Measurements from ENCODE around the gene KRTAP4-5. TPM values are rescaled to one million over a fixed set of nuclear protein-coding genes. Genes with fewer than 3 reads are reported as not detected.
"Not testable (repeated sequence)": the region's sequence is repeated elsewhere in the genome, so short reads cannot be mapped to it uniquely, and the experiment has no call there.

Gene KRTAP4-5
- total RNA-seq, 2 experiments from 2014 or later: not detected

DNA sequence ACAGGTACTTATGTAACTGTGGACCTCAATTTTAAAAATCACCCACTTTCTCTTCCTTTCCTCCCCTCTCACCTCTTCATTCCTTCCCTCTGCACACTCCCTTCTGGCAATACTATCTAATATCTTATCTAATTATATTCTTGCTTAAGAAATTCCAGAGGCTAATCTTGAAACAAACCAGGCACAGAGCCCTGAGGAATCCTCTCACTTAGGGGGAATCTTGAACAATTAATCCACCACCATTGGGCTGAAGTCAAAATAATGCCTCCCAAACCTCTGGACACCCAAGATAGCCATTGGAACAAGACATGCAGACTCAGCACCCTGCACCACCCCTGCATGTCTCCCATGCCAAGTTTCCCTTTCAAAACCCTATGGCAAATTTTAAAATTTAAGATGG is 8.3 kb downstream of the KRTAP4-5 start:
- Histone ChIP-seq H3K4me1 (ENCODE audit: insufficient read depth, low read length, poor library complexity, severe bottlenecking) (no peaks in the 10 kb centered on the region), H3K36me3 (ENCODE audit: insufficient read depth, low read length) (no peaks in the 10 kb centered on the region), H3K4me3 (ENCODE audit: low read depth, low read length, poor library complexity, severe bottlenecking) (no peak overlapping the region), H3K4me2 (ENCODE audit: low read length) (no peak overlapping the region), H3K9me3 (ENCODE audit: low read length) (peaks cover 7% of the 10 kb centered on the region; the same call in 1 of the 2 replicates), H3K27ac (ENCODE audit: low read depth, low read length, poor library complexity, severe bottlenecking) (no peak overlapping the region), H3K9me2 (ENCODE audit: insufficient read depth, low read length) (no peaks in the 10 kb centered on the region), H3K79me2 (ENCODE audit: insufficient read depth, low read depth, low read length) (no peaks in the 10 kb centered on the region), H2AFZ (ENCODE audit: low read length) (no peak overlapping the region), H4K20me1 (ENCODE audit: insufficient read depth, low read length) (no peaks in the 10 kb centered on the region)
- BruUV-seq (replicated peaks): no TSS peak
- CTCF ChIA-PET (ENCODE audit: unreplicated experiment): no interaction called here
- DNase-seq (ENCODE audit: low spot score): no peak
- TF ChIP-seq CTCF (conservative IDR thresholded peaks at IDR 0.05; ENCODE audit: low read length): no peak
- no peak for TF ChIP-seq EZH2phosphoT487 (IDR thresholded peaks at IDR 0.05; ENCODE audit: borderline replicate concordance, low read depth, low read length)
- POLR2A ChIA-PET: no interaction called here
- intact Hi-C loops (cut with micrococcal nuclease; ENCODE audit: unreplicated experiment): no loop called here

DNA sequence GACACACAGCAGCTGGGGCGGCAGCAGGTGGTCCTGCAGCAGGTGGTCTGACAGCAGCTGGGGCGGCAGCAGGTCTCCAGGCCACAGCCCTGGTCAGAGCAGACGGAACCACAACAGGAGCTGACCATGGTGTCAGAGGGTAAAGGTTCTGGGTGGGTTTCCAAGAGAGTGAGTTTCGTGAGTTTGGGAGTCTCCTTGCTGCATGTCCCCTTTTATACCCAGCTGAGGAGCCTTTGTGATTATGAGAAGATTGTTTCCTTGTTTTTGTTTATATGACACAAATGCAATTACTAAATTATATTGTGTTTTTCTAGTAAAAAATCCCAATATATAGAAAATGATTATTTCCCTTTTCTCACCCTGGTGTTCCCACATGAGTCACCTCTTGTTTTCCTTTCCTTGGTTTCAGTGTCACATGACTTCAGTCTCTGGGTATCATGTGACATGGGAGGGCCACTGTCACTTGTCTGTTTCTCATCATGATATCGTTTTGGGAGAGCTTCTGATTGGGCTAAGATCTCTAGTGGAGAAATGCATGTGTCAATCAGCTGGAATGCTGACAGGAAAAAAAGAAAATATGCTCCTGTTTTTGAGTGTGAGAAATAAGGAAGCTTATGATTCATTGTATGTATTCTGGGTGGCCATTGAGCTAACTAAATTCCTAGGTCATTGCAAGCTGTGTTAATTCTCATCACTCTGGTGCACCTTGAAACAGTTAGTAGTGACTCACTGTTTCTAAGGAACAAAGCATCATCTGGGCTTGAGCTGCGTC is 9.1 kb downstream of the KRTAP4-5 start, which contains the start of gene KRTAP4-6:
Gene KRTAP4-6, minus strand, starts transcription at position 185 of the 772 bp plus-strand sequence. Its CDS starts 57 bp downstream, at position 128.
- ChIA-PET CTCF (ENCODE audit: unreplicated experiment) (no interaction called here), POLR2A (no interaction called here)
- Histone ChIP-seq H3K4me3 (ENCODE audit: low read depth, low read length, poor library complexity, severe bottlenecking) (no peak within 1 kb of the TSS), H3K9me2 (ENCODE audit: insufficient read depth, low read length) (no peaks in the 10 kb centered on the region), H3K79me2 (ENCODE audit: insufficient read depth, low read depth, low read length) (no peaks in the 10 kb centered on the region), H3K27ac (ENCODE audit: low read depth, low read length, poor library complexity, severe bottlenecking) (no peak within 1 kb of the TSS), H3K36me3 (ENCODE audit: insufficient read depth, low read length) (no peaks in the 10 kb centered on the region), H4K20me1 (ENCODE audit: insufficient read depth, low read length) (no peaks in the 10 kb centered on the region), H3K9me3 (ENCODE audit: low read length) (peaks cover 7% of the 10 kb centered on the region; the same call in 1 of the 2 replicates), H2AFZ (ENCODE audit: low read length) (no peak within 1 kb of the TSS), H3K4me2 (ENCODE audit: low read length) (no peak within 1 kb of the TSS), H3K4me1 (ENCODE audit: insufficient read depth, low read length, poor library complexity, severe bottlenecking) (no peaks in the 10 kb centered on the region)
- BruUV-seq (replicated peaks): no TSS peak
- no peak for TF ChIP-seq EZH2phosphoT487 (IDR thresholded peaks at IDR 0.05; ENCODE audit: borderline replicate concordance, low read depth, low read length)
- no peak for TF ChIP-seq CTCF (conservative IDR thresholded peaks at IDR 0.05; ENCODE audit: low read length)
- DNase-seq (ENCODE audit: low spot score): no peak
- intact Hi-C loops (cut with micrococcal nuclease; ENCODE audit: unreplicated experiment): no loop called here

DNA sequence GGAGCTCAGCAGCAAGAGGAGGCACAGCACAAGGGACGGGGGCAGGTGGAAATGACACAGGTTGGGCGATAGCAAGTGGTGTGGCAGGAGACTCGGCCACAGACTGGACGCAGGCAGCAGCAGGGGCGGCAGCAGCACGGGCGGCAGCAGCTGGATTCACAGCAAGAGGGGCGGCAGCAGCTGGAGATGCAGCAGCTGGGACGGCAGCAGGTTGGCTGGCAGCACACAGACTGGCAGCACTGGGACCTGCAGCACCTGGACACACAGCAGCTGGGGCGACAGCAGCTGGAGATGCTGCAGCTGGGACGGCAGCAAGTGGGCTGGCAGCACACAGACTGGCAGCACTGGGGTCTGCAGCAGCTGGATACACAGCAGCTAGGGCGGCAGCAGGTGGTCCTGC is 9.8 kb downstream of the KRTAP4-5 start:
- CTCF ChIA-PET (ENCODE audit: unreplicated experiment); H3K9me2 ChIP-seq (ENCODE audit: insufficient read depth, low read length); H3K36me3 ChIP-seq (ENCODE audit: insufficient read depth, low read length); intact Hi-C loops (cut with micrococcal nuclease; ENCODE audit: unreplicated experiment); H3K4me3 ChIP-seq (ENCODE audit: low read depth, low read length, poor library complexity, severe bottlenecking); H3K9me3 ChIP-seq (ENCODE audit: low read length); H3K4me2 ChIP-seq (ENCODE audit: low read length); H2AFZ ChIP-seq (ENCODE audit: low read length); POLR2A ChIA-PET; H3K79me2 ChIP-seq (ENCODE audit: insufficient read depth, low read depth, low read length); BruUV-seq (replicated peaks); H3K27ac ChIP-seq (ENCODE audit: low read depth, low read length, poor library complexity, severe bottlenecking); DNase-seq (ENCODE audit: low spot score); H4K20me1 ChIP-seq (ENCODE audit: insufficient read depth, low read length); H3K4me1 ChIP-seq (ENCODE audit: insufficient read depth, low read length, poor library complexity, severe bottlenecking): not testable (repeated sequence)

All from OCI-LY7 (cell line).